Hepatocyte (in vitro differentiated cells): ENCODE measurements around the gene EYA4.

Experiments used
- EZH2 ChIP-seq: fragments of 200-600 bp; sonication (generic); IDR thresholded peaks from 2 replicates; pipeline ENCODE4 v1.6.1; 2016; ENCODE audit warnings: antibody characterized with exemption, mild to moderate bottlenecking, borderline replicate concordance
- TF ChIP-seq, protein P1 (sequence below): fragments of 200-600 bp; sonication (generic); IDR thresholded peaks from 2 replicates; pipeline ENCODE4 v1.5.1; 2016; ENCODE audit warnings: antibody characterized with exemption, mild to moderate bottlenecking; ENCODE audit not compliant: poor library complexity

DNA sequence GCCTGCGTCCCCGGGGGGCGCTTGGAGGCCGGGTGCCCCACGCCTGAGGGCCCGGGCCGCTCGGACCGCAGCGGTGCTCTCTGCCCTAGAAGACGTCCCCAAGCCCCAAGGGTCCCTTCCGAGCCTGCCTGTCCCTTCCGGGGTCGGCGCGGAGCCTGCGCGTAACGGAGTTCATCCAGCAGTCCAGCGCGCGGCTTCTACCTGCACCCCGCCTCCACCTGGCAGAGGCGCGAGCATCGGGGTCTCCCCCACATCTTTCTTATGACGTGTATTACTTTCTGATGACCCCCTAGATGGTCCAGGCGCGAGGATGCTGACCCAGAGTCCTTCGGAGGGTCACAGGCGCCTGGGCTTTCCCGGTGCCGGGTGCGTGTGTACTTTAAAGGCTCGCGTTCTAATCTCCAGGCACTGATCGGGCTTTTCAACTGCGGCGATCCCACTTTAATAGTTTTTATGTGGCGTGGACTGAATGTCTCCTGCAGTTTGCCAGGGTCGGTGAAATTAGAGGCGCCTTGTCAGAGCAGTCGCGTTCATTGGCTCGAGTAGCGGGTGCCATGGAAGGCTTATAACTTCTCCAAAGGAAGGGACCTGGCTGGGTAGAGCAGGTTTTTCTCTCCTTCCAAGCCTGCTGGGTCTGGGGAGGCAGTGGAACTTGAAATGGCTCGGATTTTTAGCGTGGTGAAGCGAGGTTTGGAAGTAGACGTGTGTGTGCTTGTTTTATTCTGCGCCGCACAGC, 912 bp downstream of the EYA4 start:
- TF ChIP-seq, protein P1, sequence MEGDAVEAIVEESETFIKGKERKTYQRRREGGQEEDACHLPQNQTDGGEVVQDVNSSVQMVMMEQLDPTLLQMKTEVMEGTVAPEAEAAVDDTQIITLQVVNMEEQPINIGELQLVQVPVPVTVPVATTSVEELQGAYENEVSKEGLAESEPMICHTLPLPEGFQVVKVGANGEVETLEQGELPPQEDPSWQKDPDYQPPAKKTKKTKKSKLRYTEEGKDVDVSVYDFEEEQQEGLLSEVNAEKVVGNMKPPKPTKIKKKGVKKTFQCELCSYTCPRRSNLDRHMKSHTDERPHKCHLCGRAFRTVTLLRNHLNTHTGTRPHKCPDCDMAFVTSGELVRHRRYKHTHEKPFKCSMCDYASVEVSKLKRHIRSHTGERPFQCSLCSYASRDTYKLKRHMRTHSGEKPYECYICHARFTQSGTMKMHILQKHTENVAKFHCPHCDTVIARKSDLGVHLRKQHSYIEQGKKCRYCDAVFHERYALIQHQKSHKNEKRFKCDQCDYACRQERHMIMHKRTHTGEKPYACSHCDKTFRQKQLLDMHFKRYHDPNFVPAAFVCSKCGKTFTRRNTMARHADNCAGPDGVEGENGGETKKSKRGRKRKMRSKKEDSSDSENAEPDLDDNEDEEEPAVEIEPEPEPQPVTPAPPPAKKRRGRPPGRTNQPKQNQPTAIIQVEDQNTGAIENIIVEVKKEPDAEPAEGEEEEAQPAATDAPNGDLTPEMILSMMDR = no peak
- TF ChIP-seq EZH2 = no peak
